ENCODE measurements around the gene MTCL3.

Gene MTCL3

GRCh38 chr6:127518710-127519468 is at the start of gene MTCL3:
MTCL3 (minus strand) TSS chr6:127519335.
- no peak for FAIRE-seq

GRCh38 chr6:127567476-127567875 is 48.3 kb upstream of the MTCL3 start:
- no peak for FAIRE-seq

GRCh38 chr6:127566651-127567050 is 47.5 kb upstream of the MTCL3 start:
- FAIRE-seq, result no peak

GRCh38 chr6:127566119-127566518 is 47.0 kb upstream of the MTCL3 start:
- no peak for FAIRE-seq

- FAIRE-seq, result no peak
Measured at GRCh38 chr6:127564761-127565160, 45.6 kb upstream of the MTCL3 start.

GRCh38 chr6:127561660-127562059 is 42.5 kb upstream of the MTCL3 start:
- FAIRE-seq, result no peak

- FAIRE-seq, result no peak
Measured at GRCh38 chr6:127554435-127555006, 35.4 kb upstream of the MTCL3 start.

- no peak for FAIRE-seq
Measured at GRCh38 chr6:127550403-127550802, 31.3 kb upstream of the MTCL3 start.

- no peak for FAIRE-seq
Measured at GRCh38 chr6:127547904-127548649, 28.9 kb upstream of the MTCL3 start.

GRCh38 chr6:127547215-127547614 is 28.1 kb upstream of the MTCL3 start:
- no peak for FAIRE-seq

GRCh38 chr6:127539272-127539671 is 20.1 kb upstream of the MTCL3 start:
- FAIRE-seq, result peak; percentile 86

GRCh38 chr6:127538750-127539264 is 19.7 kb upstream of the MTCL3 start:
- no peak for FAIRE-seq

- no peak for FAIRE-seq
Measured at GRCh38 chr6:127533736-127534135, 14.6 kb upstream of the MTCL3 start.

GRCh38 chr6:127533011-127533410 is 13.9 kb upstream of the MTCL3 start:
- no peak for FAIRE-seq

- no peak for FAIRE-seq
Measured at GRCh38 chr6:127522714-127523113, 3.6 kb upstream of the MTCL3 start.

GRCh38 chr6:127520066-127520465 is 931 bp upstream of the MTCL3 start:
- no peak for FAIRE-seq

- no peak for FAIRE-seq
Measured at GRCh38 chr6:127519469-127519785, 292 bp upstream of the MTCL3 start.

- FAIRE-seq, result no peak
Measured at GRCh38 chr6:127518191-127518709, 885 bp downstream of the MTCL3 start.

- FAIRE-seq, result no peak
Measured at GRCh38 chr6:127517693-127518092, 1.4 kb downstream of the MTCL3 start.

- FAIRE-seq, result no peak
Measured at GRCh38 chr6:127516662-127517273, 2.4 kb downstream of the MTCL3 start.

- no peak for FAIRE-seq
Measured at GRCh38 chr6:127515794-127516661, 3.1 kb downstream of the MTCL3 start.

GRCh38 chr6:127515234-127515793 is 3.8 kb downstream of the MTCL3 start:
- no peak for FAIRE-seq
